H9 (cell line): ENCODE data around the gene ARL5A. TPM values are rescaled to one million over a fixed set of nuclear protein-coding genes. Genes with fewer than 3 reads are reported as not detected.
"Not testable (repeated sequence)": the region's sequence is repeated elsewhere in the genome, so short reads cannot be mapped to it uniquely, and the experiment has no call there.

ENCODE experiments used
- DNase-seq: peaks from one replicate; pipeline ENCODE4 v3.0.0-alpha.2; 2017
- H2AFZ ChIP-seq: one replicate; pipeline ENCODE4 v1.6.1; 2013; ENCODE audit warnings: mild to moderate bottlenecking, low read length, control low read depth, moderate library complexity
- H2AK5ac ChIP-seq: 2 replicates; pipeline ENCODE4 v1.6.1; 2013; ENCODE audit warnings: low read length, control low read depth, mixed read lengths; ENCODE audit not compliant: insufficient read length
- H2BK120ac ChIP-seq: one replicate; pipeline ENCODE4 v1.6.1; 2013; ENCODE audit warnings: low read depth, mild to moderate bottlenecking, low read length, control low read depth, inconsistent platforms; ENCODE audit not compliant: poor library complexity, severe bottlenecking
- H2BK12ac ChIP-seq: 2 replicates; pipeline ENCODE4 v1.6.1; 2013; ENCODE audit warnings: low read length, control low read depth, mixed read lengths, low read depth; ENCODE audit not compliant: insufficient read length
- H2BK15ac ChIP-seq: 2 replicates; pipeline ENCODE4 v1.6.1; 2013; ENCODE audit warnings: low read depth, low read length, control low read depth
- H2BK20ac ChIP-seq: one replicate; pipeline ENCODE4 v1.6.1; 2013; ENCODE audit warnings: low read depth, mild to moderate bottlenecking, low read length, control low read depth, inconsistent platforms; ENCODE audit not compliant: poor library complexity, severe bottlenecking
- H2BK5ac ChIP-seq: 2 replicates; pipeline ENCODE4 v1.6.1; 2013; ENCODE audit warnings: low read length, control low read depth, mixed read lengths; ENCODE audit not compliant: insufficient read length
- H3K14ac ChIP-seq: 2 replicates; pipeline ENCODE4 v1.6.1; 2013; ENCODE audit warnings: low read length, control low read depth; ENCODE audit not compliant: insufficient read depth
- H3K18ac ChIP-seq: 2 replicates; pipeline ENCODE4 v1.6.1; 2013; ENCODE audit warnings: low read depth, mild to moderate bottlenecking, mixed read lengths, low read length, control low read depth; ENCODE audit not compliant: insufficient read length
- H3K23ac ChIP-seq: 2 replicates; pipeline ENCODE4 v1.6.1; 2013; ENCODE audit warnings: low read length, control low read depth, mixed read lengths, low read depth; ENCODE audit not compliant: insufficient read length
- H3K23me2 ChIP-seq: 2 replicates; pipeline ENCODE4 v1.6.1; 2013; ENCODE audit warnings: low read depth, mild to moderate bottlenecking, mixed read lengths, low read length, control low read depth; ENCODE audit not compliant: insufficient read length, poor library complexity, severe bottlenecking
- H3K27ac ChIP-seq: 2 replicates; pipeline ENCODE4 v1.5.1; 2013; ENCODE audit warnings: low read length, control low read depth, mixed read lengths, low read depth; ENCODE audit not compliant: insufficient read length
- H3K27me3 ChIP-seq: 2 replicates; pipeline ENCODE4 v1.6.1; 2013; ENCODE audit warnings: low read length, control low read depth, inconsistent platforms; ENCODE audit not compliant: insufficient read depth
- H3K4ac ChIP-seq: 2 replicates; pipeline ENCODE4 v1.6.1; 2013; ENCODE audit warnings: low read depth, mild to moderate bottlenecking, control low read depth, inconsistent platforms, low read length, moderate library complexity
- H3K4me1 ChIP-seq: 2 replicates; pipeline ENCODE4 v1.6.1; 2013; ENCODE audit warnings: low read length, control low read depth, inconsistent platforms; ENCODE audit not compliant: insufficient read depth
- H3K4me2 ChIP-seq: 2 replicates; pipeline ENCODE4 v1.6.1; 2013; ENCODE audit warnings: low read length, control low read depth, mixed read lengths; ENCODE audit not compliant: insufficient read length, insufficient read depth
- H3K56ac ChIP-seq: 2 replicates; pipeline ENCODE4 v1.6.1; 2013; ENCODE audit warnings: low read depth, mild to moderate bottlenecking, mixed read lengths, low read length, control low read depth; ENCODE audit not compliant: insufficient read length
- H3K79me1 ChIP-seq: 2 replicates; pipeline ENCODE4 v1.6.1; 2013; ENCODE audit warnings: low read depth, mild to moderate bottlenecking, moderate library complexity, low read length, control low read depth, inconsistent platforms; ENCODE audit not compliant: insufficient read depth, poor library complexity, severe bottlenecking
- H3K79me2 ChIP-seq: 2 replicates; pipeline ENCODE4 v1.6.1; 2013; ENCODE audit warnings: low read length, control low read depth, inconsistent platforms; ENCODE audit not compliant: insufficient read depth
- H3K9ac ChIP-seq: 2 replicates; pipeline ENCODE4 v1.6.1; 2013; ENCODE audit warnings: low read length, control low read depth, mixed read lengths; ENCODE audit not compliant: insufficient read length; ENCODE audit errors: extremely low read depth
- H3K9me3 ChIP-seq: one replicate; pipeline ENCODE4 v1.6.1; 2013; ENCODE audit warnings: low read depth, low read length, inconsistent platforms; ENCODE audit not compliant: control insufficient read depth
- H3T11ph ChIP-seq: one replicate; pipeline ENCODE4 v1.6.1; 2013; ENCODE audit warnings: mild to moderate bottlenecking, low read length, control low read depth, inconsistent platforms
- H4K20me1 ChIP-seq: one replicate; pipeline ENCODE4 v1.6.1; 2013; ENCODE audit not compliant: control insufficient read depth, insufficient read length, insufficient read depth
- H4K5ac ChIP-seq: 2 replicates; pipeline ENCODE4 v1.6.1; 2013; ENCODE audit warnings: low read depth, mild to moderate bottlenecking, mixed read lengths, low read length, control low read depth; ENCODE audit not compliant: insufficient read length
- H4K8ac ChIP-seq: replicated peaks from 2 replicates; pipeline ENCODE4 v1.6.1; 2013; ENCODE audit warnings: low read length, control low read depth, mixed read lengths, low read depth; ENCODE audit not compliant: insufficient read length
- H4K91ac ChIP-seq: 2 replicates; pipeline ENCODE4 v1.6.1; 2013; ENCODE audit warnings: low read depth, mild to moderate bottlenecking, moderate library complexity, mixed read lengths, low read length, control low read depth; ENCODE audit not compliant: insufficient read length
- H3K27ac Mint-ChIP-seq, 3 experiments: 2 replicates in 2 of 3; 3 replicates in 1 of 3; pipeline ENCODE4 v1.8.0; 2020 to 2021; ENCODE audit warnings: mixed read lengths in 3 of 3, mild to moderate bottlenecking in 1 of 3, moderate library complexity in 1 of 3
- H3K27me3 Mint-ChIP-seq: 2 replicates; pipeline ENCODE4 v1.8.0; 2021; ENCODE audit warnings: low read depth, mild to moderate bottlenecking, moderate library complexity, mixed read lengths
- H3K36me3 Mint-ChIP-seq, 3 experiments: 2 replicates in 2 of 3; 3 replicates in 1 of 3; pipeline ENCODE4 v1.8.0; 2020 to 2021; ENCODE audit warnings: low read depth in 3 of 3, mixed read lengths in 3 of 3; ENCODE audit not compliant: insufficient read depth in 1 of 3
- H3K4me1 Mint-ChIP-seq, 2 experiments: 2 replicates each; pipeline ENCODE4 v1.8.0; 2020; ENCODE audit warnings: mixed read lengths in 2 of 2
- H3K4me3 Mint-ChIP-seq, 2 experiments: 2 replicates in 1 of 2; 3 replicates in 1 of 2; pipeline ENCODE4 v1.8.0; 2020 to 2021; ENCODE audit warnings: mild to moderate bottlenecking in 2 of 2, mixed read lengths in 2 of 2, moderate library complexity in 1 of 2
- H3K9me3 Mint-ChIP-seq, 2 experiments: 2 replicates in 1 of 2; 3 replicates in 1 of 2; pipeline ENCODE4 v1.8.0; 2020; ENCODE audit warnings: mild to moderate bottlenecking in 2 of 2, mixed read lengths in 2 of 2, moderate library complexity in 1 of 2
- WGBS: extraction: QIAGEN DNeasy Blood & Tissue Kit; methylation state at CpG from one replicate; pipeline ENCODE4 v1.1.7; 2013; ENCODE audit warnings: missing lambda C conversion rate, low lambda C conversion rate, mixed read lengths; ENCODE audit not compliant: insufficient read length; ENCODE audit errors: extremely low coverage; 5-methylcytosine and 5-hydroxymethylcytosine counted together
- long read RNA-seq: library from polyadenylated mRNA; unstranded; transcript quantifications from one replicate; pipeline ENCODE4 v2.0.0, GENCODE V29; 2020
- total RNA-seq: library from RNA; stranded (reverse); gene quantifications from 2 replicates; pipeline ENCODE4 v1.2.1, GENCODE V29; 2021
- TF ChIP-seq, protein P1 (sequence below): fragments of 200-600 bp; sonication (generic); conservative IDR thresholded peaks from 3 replicates; pipeline ENCODE4 v1.8.0; 2021; ENCODE audit warnings: antibody characterized with exemption, mild to moderate bottlenecking

ARL5A gene, protein sequence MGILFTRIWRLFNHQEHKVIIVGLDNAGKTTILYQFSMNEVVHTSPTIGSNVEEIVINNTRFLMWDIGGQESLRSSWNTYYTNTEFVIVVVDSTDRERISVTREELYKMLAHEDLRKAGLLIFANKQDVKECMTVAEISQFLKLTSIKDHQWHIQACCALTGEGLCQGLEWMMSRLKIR
- 63.2 and 66.7 TPM in 2 replicates for total RNA-seq
- long read RNA-seq, full-length matches to known transcripts = 79 of 87 reads
- long read RNA-seq, partial matches to known transcripts = 0 of 87 reads
- long read RNA-seq, other reads (novel, unspliced or antisense) = 8 of 87 reads

DNA sequence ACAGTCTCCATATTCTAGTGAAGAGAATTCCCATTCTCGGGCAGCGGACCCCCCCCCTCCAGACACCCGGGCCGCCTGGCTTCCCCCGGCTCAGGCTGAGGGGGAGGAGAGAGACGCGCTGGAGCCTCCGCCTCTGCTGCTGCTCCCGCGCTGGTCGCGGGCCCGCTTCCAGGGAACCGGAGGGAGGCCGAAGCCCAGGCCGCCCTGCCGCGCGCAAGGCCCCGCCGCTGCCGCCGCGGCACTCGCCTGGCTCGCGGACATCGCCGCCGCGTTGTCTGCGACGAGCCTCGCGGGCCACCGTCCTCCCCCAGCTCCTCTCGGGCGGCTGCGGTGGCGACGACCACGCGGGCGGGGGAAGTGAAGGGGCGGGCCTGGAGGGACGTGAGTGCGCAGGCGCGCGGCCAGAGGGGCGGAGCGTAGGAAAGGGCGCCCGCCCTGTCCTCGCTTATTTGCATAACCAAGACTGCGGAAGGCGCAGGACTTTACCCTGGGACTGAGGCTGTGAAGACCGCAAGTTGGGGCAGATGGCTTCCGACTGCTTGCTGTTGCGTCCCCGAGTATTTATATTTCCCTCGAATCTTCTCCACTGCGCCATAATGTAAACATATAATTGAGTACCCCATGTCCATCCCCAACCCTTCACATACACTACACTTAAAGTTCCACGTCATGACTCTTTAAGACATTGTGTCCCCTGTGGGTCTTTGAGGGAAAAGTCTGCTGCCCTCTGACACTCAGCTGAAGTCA, at the start of gene ARL5A:
Gene ARL5A (minus strand): TSS at position 279 of the 747 bp plus-strand sequence. CDS start 245 bp downstream, at position 34.
- DNase-seq = peak; percentile 96
- H3K27me3 Mint-ChIP-seq = no peaks in the 10 kb centered on the region
- Histone ChIP-seq H2BK12ac (no peak within 1 kb of the TSS), H3T11ph (no peak within 1 kb of the TSS), H2BK15ac (no peak within 1 kb of the TSS), H2AFZ (no peak within 1 kb of the TSS), H3K56ac (no peak within 1 kb of the TSS), H3K18ac (peak within 1 kb of the TSS; percentile 3), H3K14ac (peak within 1 kb of the TSS; percentile 84), H3K79me1 (no peaks in the 10 kb centered on the region), H4K20me1 (no peaks in the 10 kb centered on the region), H2BK20ac (no peak within 1 kb of the TSS), H2AK5ac (no peak within 1 kb of the TSS), H4K8ac (no peak within 1 kb of the TSS), H3K4ac (no peak within 1 kb of the TSS), H3K79me2 (peaks cover 31% of the 10 kb centered on the region), H3K4me1 (peaks cover 8% of the 10 kb centered on the region; the same call in 1 of the 2 replicates), H3K9me3 (no peaks in the 10 kb centered on the region), H4K91ac (no peak within 1 kb of the TSS), H3K4me2 (peak within 1 kb of the TSS; percentile 76), H2BK120ac (no peak within 1 kb of the TSS), H4K5ac (no peak within 1 kb of the TSS), H3K9ac (peak within 1 kb of the TSS; percentile 54), H3K23ac (no peak within 1 kb of the TSS), H3K23me2 (no peaks in the 10 kb centered on the region), H3K27ac (no peak within 1 kb of the TSS), H2BK5ac (no peak within 1 kb of the TSS), H3K27me3 (no peaks in the 10 kb centered on the region)
- H3K4me1 Mint-ChIP-seq = peaks cover 51 to 52% of the 10 kb centered on the region in 2 experiments
- no peaks in the 10 kb centered on the region for H3K9me3 Mint-ChIP-seq
- H3K36me3 Mint-ChIP-seq = no peaks in the 10 kb centered on the region
- WGBS = no CpG with 5 or more reads among the region's 64 CpGs
- peak within 1 kb of the TSS; percentile 28 to 95 (median 89); a peak in 6 of 7 replicates for H3K27ac Mint-ChIP-seq
- H3K4me3 Mint-ChIP-seq = peak within 1 kb of the TSS; percentile 93 to 98
- TF ChIP-seq, protein P1, sequence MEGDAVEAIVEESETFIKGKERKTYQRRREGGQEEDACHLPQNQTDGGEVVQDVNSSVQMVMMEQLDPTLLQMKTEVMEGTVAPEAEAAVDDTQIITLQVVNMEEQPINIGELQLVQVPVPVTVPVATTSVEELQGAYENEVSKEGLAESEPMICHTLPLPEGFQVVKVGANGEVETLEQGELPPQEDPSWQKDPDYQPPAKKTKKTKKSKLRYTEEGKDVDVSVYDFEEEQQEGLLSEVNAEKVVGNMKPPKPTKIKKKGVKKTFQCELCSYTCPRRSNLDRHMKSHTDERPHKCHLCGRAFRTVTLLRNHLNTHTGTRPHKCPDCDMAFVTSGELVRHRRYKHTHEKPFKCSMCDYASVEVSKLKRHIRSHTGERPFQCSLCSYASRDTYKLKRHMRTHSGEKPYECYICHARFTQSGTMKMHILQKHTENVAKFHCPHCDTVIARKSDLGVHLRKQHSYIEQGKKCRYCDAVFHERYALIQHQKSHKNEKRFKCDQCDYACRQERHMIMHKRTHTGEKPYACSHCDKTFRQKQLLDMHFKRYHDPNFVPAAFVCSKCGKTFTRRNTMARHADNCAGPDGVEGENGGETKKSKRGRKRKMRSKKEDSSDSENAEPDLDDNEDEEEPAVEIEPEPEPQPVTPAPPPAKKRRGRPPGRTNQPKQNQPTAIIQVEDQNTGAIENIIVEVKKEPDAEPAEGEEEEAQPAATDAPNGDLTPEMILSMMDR = peak; percentile 12; the same call in 1 of the 3 replicates

- H3K27me3 ChIP-seq, H2BK15ac ChIP-seq, H2BK5ac ChIP-seq, H3K23ac ChIP-seq, H3K4me1 ChIP-seq, H3K4me2 ChIP-seq, H2BK20ac ChIP-seq, H4K20me1 ChIP-seq, H3K9me3 ChIP-seq, H2AK5ac ChIP-seq, H3K27ac Mint-ChIP-seq, H4K91ac ChIP-seq, H3K9me3 Mint-ChIP-seq, H3K27me3 Mint-ChIP-seq, H3K79me1 ChIP-seq, H3T11ph ChIP-seq, H3K56ac ChIP-seq, H3K23me2 ChIP-seq, H3K27ac ChIP-seq, H4K8ac ChIP-seq, H3K79me2 ChIP-seq, DNase-seq, H3K18ac ChIP-seq, H3K4ac ChIP-seq, H3K9ac ChIP-seq, H2BK120ac ChIP-seq, H2BK12ac ChIP-seq, H2AFZ ChIP-seq, H3K4me1 Mint-ChIP-seq, H3K4me3 Mint-ChIP-seq, H3K14ac ChIP-seq, H4K5ac ChIP-seq: not testable (repeated sequence)
- H3K36me3 Mint-ChIP-seq = peaks cover 0 to 11% (median 5%) of the 10 kb centered on the region in 3 experiments; a peak in 5 of 7 replicates
- WGBS = no CpG with 5 or more reads among the region's 34 CpGs
Observed at GRCh38 chr2:151875631-151876030, 47.4 kb upstream of the ARL5A start.
